Suprapubic skin (tissue), 3 donors: Measurements from ENCODE around the gene STPG2.

Source experiments
- POLR2AphosphoS5 ChIP-seq, 3 donors: sonication (generic); formaldehyde crosslinking; IDR thresholded peaks; one replicate each; pipeline ENCODE4 v1.6.1; 2017; ENCODE audit warnings: antibody characterized with exemption in 3 of 3
- TF ChIP-seq, protein P1 (sequence below), 2 donors: fragments of 200-600 bp in 1 of 2; fragments of 450-650 bp in 1 of 2; sonication (generic) in 1 of 2; IDR thresholded peaks; one replicate each; pipeline ENCODE4 v1.5.1; 2016 to 2019; ENCODE audit warnings: antibody characterized with exemption in 2 of 2, mild to moderate bottlenecking in 1 of 2, moderate library complexity in 1 of 2

DNA sequence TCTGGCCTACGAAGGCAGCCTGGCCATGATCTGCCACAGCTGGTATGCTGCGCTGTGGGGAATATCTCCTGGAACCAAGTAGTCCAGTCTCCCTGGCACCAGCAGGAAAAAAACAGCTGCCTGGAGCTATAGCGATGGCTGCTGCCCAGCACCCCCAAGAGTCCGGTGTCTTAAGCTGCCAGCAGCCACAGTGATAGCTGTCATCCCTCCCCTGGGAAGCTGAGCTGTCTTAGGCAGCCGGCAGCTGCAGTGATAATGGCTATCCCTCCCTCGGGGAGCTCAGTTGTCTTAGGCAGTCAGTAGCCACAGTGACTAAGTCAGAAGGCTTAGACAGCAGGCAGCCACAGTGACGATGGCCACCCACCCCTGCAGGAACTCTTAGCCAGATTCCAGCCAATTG is 205.1 kb downstream of the STPG2 start:
- TF ChIP-seq, protein P1, sequence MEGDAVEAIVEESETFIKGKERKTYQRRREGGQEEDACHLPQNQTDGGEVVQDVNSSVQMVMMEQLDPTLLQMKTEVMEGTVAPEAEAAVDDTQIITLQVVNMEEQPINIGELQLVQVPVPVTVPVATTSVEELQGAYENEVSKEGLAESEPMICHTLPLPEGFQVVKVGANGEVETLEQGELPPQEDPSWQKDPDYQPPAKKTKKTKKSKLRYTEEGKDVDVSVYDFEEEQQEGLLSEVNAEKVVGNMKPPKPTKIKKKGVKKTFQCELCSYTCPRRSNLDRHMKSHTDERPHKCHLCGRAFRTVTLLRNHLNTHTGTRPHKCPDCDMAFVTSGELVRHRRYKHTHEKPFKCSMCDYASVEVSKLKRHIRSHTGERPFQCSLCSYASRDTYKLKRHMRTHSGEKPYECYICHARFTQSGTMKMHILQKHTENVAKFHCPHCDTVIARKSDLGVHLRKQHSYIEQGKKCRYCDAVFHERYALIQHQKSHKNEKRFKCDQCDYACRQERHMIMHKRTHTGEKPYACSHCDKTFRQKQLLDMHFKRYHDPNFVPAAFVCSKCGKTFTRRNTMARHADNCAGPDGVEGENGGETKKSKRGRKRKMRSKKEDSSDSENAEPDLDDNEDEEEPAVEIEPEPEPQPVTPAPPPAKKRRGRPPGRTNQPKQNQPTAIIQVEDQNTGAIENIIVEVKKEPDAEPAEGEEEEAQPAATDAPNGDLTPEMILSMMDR (IDR thresholded peaks at IDR 0.05): no peak
- no peak for TF ChIP-seq POLR2AphosphoS5 (IDR thresholded peaks at IDR 0.05)
